ENCODE measurements around the gene SESN2.

GRCh38 chr1:28259934-28260802, 850 bp downstream of the SESN2 start:
- TF ChIP-seq CTCF (IDR thresholded peaks at IDR 0.05; ENCODE audit: low read depth, low read length) (no peak), EZH2phosphoT487 (IDR thresholded peaks at IDR 0.05; ENCODE audit: low read depth) (no peak)
